K562 (cell line): ENCODE measurements around the gene RARA. TPM values are rescaled to one million over a fixed set of nuclear protein-coding genes. Genes with fewer than 3 reads are reported as not detected.
A peak's percentile ranks its signal among the peaks of the same experiment; 100 is the strongest.

ENCODE experiments used
- CUX1 ChIP-seq: fragments of 200-800 bp; sonication (Bioruptor generic); IDR thresholded peaks from 2 replicates; pipeline ENCODE4 v1.6.1; 2016; ENCODE audit warnings: missing genetic modification characterization, missing compliant biosample characterization
- E2F8 ChIP-seq: fragments of 450-650 bp; IDR thresholded peaks from 2 replicates; pipeline ENCODE4 v1.7.1; 2018; ENCODE audit warnings: mild to moderate bottlenecking, low read depth; ENCODE audit not compliant: partially characterized antibody
- FOXO4 ChIP-seq: fragments of 450-650 bp; formaldehyde crosslinking; IDR thresholded peaks from 2 replicates; pipeline ENCODE4 v1.4.0; 2020; ENCODE audit warnings: mild to moderate bottlenecking, moderate library complexity
- HES1 ChIP-seq: fragments of 450-650 bp; IDR thresholded peaks from 2 replicates; pipeline ENCODE4 v1.6.1; 2016; ENCODE audit warnings: low read depth, mild to moderate bottlenecking, moderate library complexity
- MIER1 ChIP-seq: fragments of 450-650 bp; IDR thresholded peaks from 2 replicates; pipeline ENCODE4 v1.6.1; 2016; ENCODE audit warnings: antibody characterized with exemption, mild to moderate bottlenecking, low read depth
- MLLT1 ChIP-seq, 2 experiments: fragments of 450-650 bp; IDR thresholded peaks; 2 replicates each; pipeline ENCODE4 v1.6.1; 2016
- MYC ChIP-seq, 2 experiments: fragments of 250-450 bp in 1 of 2; sonication (Bioruptor Pico) in 1 of 2; IDR thresholded peaks; 2 replicates each; pipeline versions ENCODE4 v1.5.1 to v1.6.1; 2012 to 2021; ENCODE audit warnings: low read depth in 2 of 2, borderline replicate concordance in 1 of 2, improper control_type of control experiment in 1 of 2, low read length in 1 of 2, mild to moderate bottlenecking in 1 of 2, moderate library complexity in 1 of 2
- TRIM28 ChIP-seq: fragments of 450-650 bp; IDR thresholded peaks from 2 replicates; pipeline ENCODE4 v1.6.1; 2017
- XRCC5 ChIP-seq: fragments of 200-400 bp; formaldehyde crosslinking; IDR thresholded peaks from 2 replicates; pipeline ENCODE4 v1.6.1; 2017; ENCODE audit warnings: low read depth, mild to moderate bottlenecking, low read length
- ZFP91 ChIP-seq: sonication (generic); formaldehyde crosslinking; IDR thresholded peaks from 2 replicates; pipeline ENCODE4 v1.8.0; 2022; ENCODE audit warnings: mild to moderate bottlenecking, missing genetic modification reagents
- ZNF282 ChIP-seq: sonication (generic); formaldehyde crosslinking; IDR thresholded peaks from 2 replicates; pipeline ENCODE4 v1.8.1; 2023; ENCODE audit warnings: missing genetic modification reagents
- polyA plus RNA-seq, 8 experiments: library from polyadenylated mRNA; depleted of rRNA in 4 of 8; stranded (reverse) in 5 of 8; unstranded in 3 of 8; fragments of >200 nt; fragmentation: Nextera tagmentation in 2 of 8; fragmentation: Illumina TruSeq in 1 of 8; extraction: Ambion mirVana in 2 of 8; extraction: Trizol in 1 of 8; gene quantifications; 2 replicates each; pipeline versions ENCODE4 v1.2.1 to v1.2.3, GENCODE V29; 2011 to 2014; ENCODE audit warnings: inconsistent platforms in 1 of 8, missing spikeins in 1 of 8
- total RNA-seq, 7 experiments: library from RNA; depleted of rRNA in 6 of 7; stranded (reverse); fragments of >200 nt in 6 of 7; fragmentation: Illumina TruSeq in 2 of 7; extraction: Trizol in 2 of 7; gene quantifications; 2 replicates each; pipeline versions ENCODE4 v1.2.1 to v1.2.3, GENCODE V29; 2011 to 2021; ENCODE audit warnings: low replicate concordance in 1 of 7

The RARA gene
- total and polyA plus RNA-seq, 9 of the 15 experiments (the other 6 are each of a cell fraction or from before 2014, with no cell fraction given): 0.10 to 28.0 (median 7.9) TPM

- TF ChIP-seq E2F8 (no peak), TRIM28 (no peak), HES1 (no peak), MLLT1 (IDR thresholded peaks at IDR 0.05) (0 out of 4 replicates have a peak, but pooled peaks of 1 of the 2 experiments have one; percentile 39), ZNF282 (no peak), MIER1 (no peak), MYC (IDR thresholded peaks at IDR 0.05; ENCODE audit: low read depth, low read length) (no peak), MYC (CRISPR knock-in tag; IDR thresholded peaks at IDR 0.05; ENCODE audit: borderline replicate concordance, low read depth) (0 out of 2 replicates have a peak, but pooled peaks have one; percentile 21), XRCC5 (peak; percentile 90), CUX1 (CRISPR knock-in tag) (no peak), FOXO4 (CRISPR knock-in tag) (no peak), ZFP91 (CRISPR knock-in tag) (no peak; the same call in 1 of the 2 replicates)
Measured at GRCh38 chr17:40309031-40309948, at the start of gene RARA (continued).
